HEK293 (cell line): ENCODE measurements around the gene SDHAF1.
"Not testable (repeated sequence)": the region's sequence is repeated elsewhere in the genome, so short reads cannot be mapped to it uniquely, and the experiment has no call there.

Experiments used
- CTCF ChIA-PET: fragments of 350-600 bp; formaldehyde crosslinking; extraction: SDS; loops from one replicate; lab custom pipeline; 2021; ENCODE audit warnings: antibody characterized with exemption; lab: Yijun Ruan, JAX
- POLR2A ChIA-PET: fragments of 300-600 bp; formaldehyde crosslinking; extraction: SDS; loops from one replicate; lab custom pipeline; 2020; ENCODE audit warnings: antibody characterized with exemption, inconsistent platforms; lab: Yijun Ruan, JAX
- H3K27ac ChIP-seq: fragments of 200-500 bp; sonication (Bioruptor generic); 2 replicates; pipeline ENCODE4 v1.5.1; 2014; ENCODE audit warnings: low read depth, low read length, control low read depth, inconsistent platforms; ENCODE audit errors: extremely low read depth
- H3K36me3 ChIP-seq, 2 experiments: fragments of 200-500 bp in 1 of 2; sonication (Bioruptor generic) in 1 of 2; 1 replicate in 1 of 2; 2 replicates in 1 of 2; pipeline ENCODE4 v1.5.1; 2014 to 2017; ENCODE audit warnings: inconsistent platforms in 2 of 2, low read length in 2 of 2; ENCODE audit not compliant: control insufficient read depth in 2 of 2, insufficient read depth in 1 of 2
- H3K4me1 ChIP-seq: fragments of 200-500 bp; sonication (Bioruptor generic); 2 replicates; pipeline ENCODE4 v1.5.1; 2014; ENCODE audit warnings: mild to moderate bottlenecking, low read length, inconsistent platforms; ENCODE audit not compliant: control insufficient read depth, insufficient read depth
- H3K4me3 ChIP-seq: 2 replicates; pipeline ENCODE4 v1.5.1; 2011; ENCODE audit warnings: low read depth, mild to moderate bottlenecking, control low read depth, low read length, moderate library complexity
- H3K9me3 ChIP-seq: fragments of 200-500 bp; sonication (Bioruptor generic); 2 replicates; pipeline ENCODE4 v1.5.1; 2014; ENCODE audit warnings: low read depth, low read length, inconsistent platforms; ENCODE audit not compliant: control insufficient read depth, insufficient read depth
- EGR2 ChIP-seq: fragments of 450-650 bp; formaldehyde crosslinking; IDR thresholded peaks from 2 replicates; pipeline ENCODE4 v1.5.1; 2016; ENCODE audit warnings: low read depth, missing biosample characterization, missing genetic modification characterization
- GLIS1 ChIP-seq: fragments of 450-650 bp; formaldehyde crosslinking; IDR thresholded peaks from 2 replicates; pipeline ENCODE4 v1.5.1; 2016; ENCODE audit warnings: missing biosample characterization, missing genetic modification characterization
- KLF1 ChIP-seq: fragments of 450-650 bp; formaldehyde crosslinking; IDR thresholded peaks from 2 replicates; pipeline ENCODE4 v1.5.1; 2016; ENCODE audit warnings: missing biosample characterization, missing genetic modification characterization
- KLF7 ChIP-seq: fragments of 450-650 bp; formaldehyde crosslinking; IDR thresholded peaks from 2 replicates; pipeline ENCODE4 v1.5.1; 2016; ENCODE audit warnings: missing biosample characterization, missing genetic modification characterization, borderline replicate concordance
- OVOL3 ChIP-seq: fragments of 450-650 bp; formaldehyde crosslinking; IDR thresholded peaks from 2 replicates; pipeline ENCODE4 v1.5.1; 2016; ENCODE audit warnings: missing biosample characterization, missing genetic modification characterization
- SP2 ChIP-seq: fragments of 450-650 bp; formaldehyde crosslinking; IDR thresholded peaks from 2 replicates; pipeline ENCODE4 v1.5.1; 2016; ENCODE audit warnings: missing biosample characterization, missing genetic modification characterization
- ZBTB1 ChIP-seq: fragments of 450-650 bp; formaldehyde crosslinking; IDR thresholded peaks from 2 replicates; pipeline ENCODE4 v1.5.1; 2016; ENCODE audit warnings: missing biosample characterization, missing genetic modification characterization
- ZBTB17 ChIP-seq: fragments of 450-650 bp; formaldehyde crosslinking; IDR thresholded peaks from 2 replicates; pipeline ENCODE4 v1.5.1; 2016; ENCODE audit warnings: missing biosample characterization, missing genetic modification characterization
- ZFHX2 ChIP-seq: fragments of 450-650 bp; formaldehyde crosslinking; conservative IDR thresholded peaks from 2 replicates; pipeline ENCODE4 v1.5.1; 2016; ENCODE audit warnings: missing biosample characterization, missing genetic modification characterization
- ZFP41 ChIP-seq: fragments of 450-650 bp; formaldehyde crosslinking; IDR thresholded peaks from 2 replicates; pipeline ENCODE4 v1.5.1; 2016; ENCODE audit warnings: missing biosample characterization, missing genetic modification characterization, borderline replicate concordance
- ZNF341 ChIP-seq: fragments of 450-650 bp; formaldehyde crosslinking; IDR thresholded peaks from 2 replicates; pipeline ENCODE4; 2016; ENCODE audit warnings: low read depth, missing biosample characterization, missing genetic modification characterization
- ZNF362 ChIP-seq: fragments of 450-650 bp; formaldehyde crosslinking; IDR thresholded peaks from 2 replicates; pipeline ENCODE4 v1.5.1; 2016; ENCODE audit warnings: missing biosample characterization, missing genetic modification characterization
- ZNF398 ChIP-seq: fragments of 450-650 bp; formaldehyde crosslinking; IDR thresholded peaks from 2 replicates; pipeline ENCODE4 v1.5.1; 2017; ENCODE audit warnings: missing biosample characterization, missing genetic modification characterization
- ZNF549 ChIP-seq: fragments of 450-650 bp; IDR thresholded peaks from 2 replicates; pipeline ENCODE4 v1.5.1; 2018; ENCODE audit warnings: missing biosample characterization, missing genetic modification characterization, mild to moderate bottlenecking, inconsistent platforms, moderate library complexity
- ZNF600 ChIP-seq: fragments of 450-650 bp; formaldehyde crosslinking; IDR thresholded peaks from 2 replicates; pipeline ENCODE4 v1.5.1; 2016; ENCODE audit warnings: missing biosample characterization, missing genetic modification characterization
- ZNF626 ChIP-seq: fragments of 450-650 bp; sonication (Bioruptor Pico); formaldehyde crosslinking; IDR thresholded peaks from 2 replicates; pipeline ENCODE4 v1.5.1; 2018; ENCODE audit warnings: missing biosample characterization, missing genetic modification characterization, inconsistent platforms
- ZNF747 ChIP-seq: fragments of 450-650 bp; formaldehyde crosslinking; IDR thresholded peaks from 2 replicates; pipeline ENCODE4 v1.5.1; 2016; ENCODE audit warnings: missing biosample characterization, missing genetic modification characterization
- ZNF777 ChIP-seq: fragments of 450-650 bp; formaldehyde crosslinking; IDR thresholded peaks from 2 replicates; pipeline ENCODE4 v1.5.1; 2017; ENCODE audit warnings: missing biosample characterization, missing genetic modification characterization, borderline replicate concordance
- ZNF830 ChIP-seq: fragments of 450-650 bp; IDR thresholded peaks from 2 replicates; pipeline ENCODE4 v1.5.0; 2018; ENCODE audit warnings: missing biosample characterization, missing genetic modification characterization, low read depth, mild to moderate bottlenecking, moderate library complexity

SDHAF1 gene

GRCh38 chr19:36041092-36041491 lies 46.1 kb downstream of the SDHAF1 start:
- H3K4me3 ChIP-seq, H3K27ac ChIP-seq, H3K4me1 ChIP-seq, H3K9me3 ChIP-seq: not testable (repeated sequence)
- TF ChIP-seq ZNF747 (0 out of 2 replicates have a peak, but pooled peaks have one; percentile 60), ZBTB17 (tag by site-specific recombination) (0 out of 2 replicates have a peak, but pooled peaks have one; percentile 12), ZNF362 (tag by site-specific recombination) (peak; percentile 95), ZNF600 (tag by site-specific recombination) (peak; percentile 36; the same call in 1 of the 2 replicates)
- H3K36me3 ChIP-seq: peaks cover 8 to 80% of the 10 kb centered on the region in 2 experiments
- CTCF ChIA-PET: interaction anchor here (2.1 kb wide), 1 partner anchor 10 kb away, joined by 6 read pairs; no protein-coding TSS in a partner anchor
- POLR2A ChIA-PET: interaction anchor here (1.1 to 4.4 kb wide), 4 partner anchors 13 to 29 kb away, joined by 3 to 19 read pairs (median 7); partner anchors contain the start of genes ALKBH6 and THAP8

- POLR2A ChIA-PET: interaction anchor here (0.5 to 4.4 kb wide), 8 partner anchors 12 to 1934 kb away, joined by 3 to 19 read pairs (median 6); partner anchors contain the start of genes ALKBH6 and THAP8
- Histone ChIP-seq H3K4me3 (no peak overlapping the region), H3K4me1 (peaks cover 2% of the 10 kb centered on the region; the same call in 1 of the 2 replicates), H3K9me3 (no peaks in the 10 kb centered on the region; the same call in none of the 2 replicates), H3K36me3 (peaks cover 8 to 78% of the 10 kb centered on the region in 2 experiments)
- TF ChIP-seq ZFP41 (tag by site-specific recombination): no peak
- peak; percentile 82 for TF ChIP-seq ZFHX2 (tag by site-specific recombination)
- peak; percentile 26 for TF ChIP-seq SP2
- TF ChIP-seq ZNF398 (tag by site-specific recombination): peak; percentile 65
- TF ChIP-seq EGR2 (tag by site-specific recombination): peak; percentile 95
- 0 out of 2 replicates have a peak, but pooled peaks have one; percentile 14 for TF ChIP-seq ZNF600 (tag by site-specific recombination)
- TF ChIP-seq, all 188 proteins: peak for 5
- CTCF ChIA-PET: interaction anchor here (0.6 to 2.1 kb wide), 3 partner anchors 9 to 350 kb away, joined by 3 to 6 read pairs (median 3); no protein-coding TSS in a partner anchor
- no peak overlapping the region for H3K27ac ChIP-seq
Observed at GRCh38 chr19:36041831-36042230, 46.8 kb downstream of the SDHAF1 start.

GRCh38 chr19:36043952-36044351 lies 49.0 kb downstream of the SDHAF1 start:
- no peak overlapping the region for H3K4me3 ChIP-seq
- H3K36me3 ChIP-seq: peaks cover 11 to 74% of the 10 kb centered on the region in 2 experiments
- ChIA-PET CTCF (interaction anchor here (0.6 kb wide), 1 partner anchor 48 kb away, joined by 3 read pairs; no protein-coding TSS in a partner anchor), POLR2A (interaction anchor here (2.0 to 4.4 kb wide), 2 partner anchors 10 to 30 kb away, joined by 7 to 19 read pairs; partner anchors contain the start of genes ALKBH6 and THAP8)
- H3K27ac ChIP-seq: no peak overlapping the region
- no peaks in the 10 kb centered on the region; the same call in none of the 2 replicates for H3K9me3 ChIP-seq
- no peak for TF ChIP-seq ZNF777
- TF ChIP-seq ZNF549 (tag by site-specific recombination): no peak
- TF ChIP-seq KLF7 (tag by site-specific recombination): no peak
- no peak for TF ChIP-seq ZNF626 (tag by site-specific recombination)
- no peak for TF ChIP-seq ZNF830
- TF ChIP-seq ZNF362 (tag by site-specific recombination): no peak
- TF ChIP-seq GLIS1 (tag by site-specific recombination): no peak
- no peak for TF ChIP-seq ZNF341 (tag by site-specific recombination)
- no peak for TF ChIP-seq OVOL3 (tag by site-specific recombination)
- TF ChIP-seq KLF1 (tag by site-specific recombination): no peak
- no peak for TF ChIP-seq ZBTB1 (tag by site-specific recombination)
- no peak for TF ChIP-seq ZNF747
- H3K4me1 ChIP-seq: peaks cover 2% of the 10 kb centered on the region; the same call in 1 of the 2 replicates
